ENCODE data around the gene FDX2.

FDX2 gene

DNA sequence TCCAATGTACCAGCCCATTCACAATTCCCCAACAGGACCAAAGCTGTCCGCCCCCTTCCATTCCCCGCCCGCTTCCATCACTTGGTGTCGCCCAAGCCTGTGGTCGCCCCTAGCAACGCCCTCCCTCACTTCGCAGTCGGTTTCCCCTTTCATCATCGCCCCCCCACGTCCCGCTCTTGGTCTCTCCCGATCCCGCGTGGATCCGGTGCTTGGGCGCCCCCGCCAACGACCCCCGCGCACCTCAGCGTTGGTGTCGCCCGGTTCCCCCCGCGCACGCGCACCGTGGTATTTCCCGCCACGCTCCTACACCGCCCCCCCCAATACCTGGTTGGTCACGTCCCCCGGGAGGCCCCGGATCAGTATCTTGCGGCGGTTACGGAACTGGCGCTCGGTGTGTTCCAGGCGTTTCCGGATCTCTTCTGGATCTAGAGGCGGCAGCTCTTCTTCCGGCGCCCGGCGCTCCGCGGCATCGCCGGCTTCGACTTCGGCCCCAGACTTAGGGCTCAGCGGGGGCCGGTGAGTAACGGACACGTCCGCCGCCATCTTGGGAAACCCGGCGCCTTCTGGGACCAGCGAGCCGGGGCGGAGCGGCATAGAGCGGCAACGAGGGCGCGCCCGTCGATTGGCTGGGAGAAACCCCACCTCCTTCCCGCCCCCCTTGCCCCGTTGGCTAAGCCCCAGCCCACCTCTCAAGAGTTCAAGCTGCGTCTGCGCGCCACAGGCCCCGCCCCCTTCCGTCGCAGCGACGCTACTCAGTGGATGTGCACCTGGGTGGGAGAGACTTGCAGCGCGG lies 17.3 kb upstream of the FDX2 start, which contains the start of gene RAVER1:
RAVER1 (minus strand) TSS at position 565 of the 793 bp plus-strand sequence; CDS start at position 543, 22 bp downstream.
- H3K4me3 ChIP-seq (ENCODE audit: low read depth, low read length), result peak within 1 kb of the TSS; percentile 86

DNA sequence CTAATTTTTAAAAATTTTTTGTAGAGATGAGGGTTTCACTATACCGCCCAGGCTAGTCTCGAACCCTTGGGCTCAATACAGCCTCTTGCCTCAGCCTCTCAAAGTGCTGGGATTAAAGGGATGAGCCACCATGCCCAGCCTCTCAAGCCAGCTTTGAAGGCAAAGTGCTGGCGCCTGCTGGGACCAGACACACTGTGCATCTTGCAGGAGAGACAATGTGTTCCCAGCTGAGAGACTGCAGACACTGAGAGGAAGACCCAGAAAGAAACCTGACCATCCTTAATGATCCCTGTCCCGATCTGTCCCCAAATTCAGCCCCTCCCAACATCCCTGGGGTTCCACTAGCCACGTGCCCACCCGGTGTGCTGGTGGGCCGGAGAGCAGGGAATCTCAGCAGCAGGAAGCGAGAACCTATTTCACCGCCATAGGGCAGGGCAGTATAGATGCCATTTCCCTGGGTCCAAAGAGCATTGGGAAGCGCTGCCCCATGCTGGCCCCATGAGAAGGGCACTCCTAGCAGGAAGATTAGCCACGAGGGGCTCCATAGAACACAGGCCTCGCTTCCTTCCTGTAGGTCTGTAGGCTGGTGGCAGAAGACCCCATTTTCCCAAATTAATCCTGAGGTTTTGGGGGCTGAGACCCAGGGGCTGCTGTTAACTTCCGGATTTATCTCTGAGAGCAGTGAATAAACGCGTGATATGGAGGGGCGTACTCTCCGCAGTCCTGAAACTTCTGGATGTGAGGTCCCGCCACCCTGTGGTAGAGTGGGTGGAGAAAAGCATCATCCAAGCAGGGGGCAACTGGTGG lies 16.5 kb upstream of the FDX2 start:
- peak overlapping the region; percentile 86 for H3K4me3 ChIP-seq (ENCODE audit: low read depth, low read length)

GRCh38 chr19:10329555-10329954 lies 13.7 kb upstream of the FDX2 start:
- H3K4me3 ChIP-seq (ENCODE audit: low read depth, low read length), result no peak overlapping the region

DNA sequence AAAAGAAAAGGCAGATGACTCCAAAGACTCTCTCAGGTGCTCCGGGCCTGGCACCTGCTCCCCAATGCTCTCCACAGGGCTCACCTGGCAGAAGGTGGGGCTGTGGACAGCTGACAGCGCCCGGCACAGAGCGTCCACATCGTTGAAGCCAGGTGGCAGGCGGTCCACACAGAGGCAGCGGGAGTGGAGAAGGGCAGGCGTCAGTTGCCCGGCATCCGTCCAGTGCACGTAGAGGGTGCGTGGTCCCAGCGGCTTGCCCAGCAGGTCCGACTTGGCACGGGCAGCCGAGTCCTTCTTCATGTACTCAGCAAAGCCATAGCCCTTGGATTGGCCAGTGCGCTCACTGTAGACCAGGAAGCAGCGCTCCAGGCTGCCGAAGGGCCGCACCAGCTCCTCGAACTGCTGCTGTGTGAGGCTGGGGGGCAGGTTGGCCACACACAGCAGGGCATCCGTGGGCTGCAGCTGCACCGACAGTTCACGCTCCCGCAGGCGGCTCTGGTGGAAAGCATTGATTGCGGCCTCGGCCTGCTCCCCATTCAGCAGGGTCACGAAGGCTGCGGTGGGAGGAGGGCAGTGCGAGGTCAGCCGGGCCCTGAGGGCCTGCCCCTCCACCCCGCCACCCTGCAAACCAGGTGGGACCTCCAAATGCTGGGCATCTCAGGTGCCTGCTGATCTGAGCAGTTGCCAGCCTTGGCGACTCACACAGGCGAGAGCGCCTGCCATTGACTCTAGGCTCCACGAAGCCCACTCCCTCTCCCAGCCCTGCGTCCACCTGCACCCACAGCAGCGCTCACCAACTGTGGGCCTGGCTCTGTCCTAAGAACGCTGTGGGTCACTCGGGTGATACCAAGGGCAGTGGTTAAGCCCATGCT lies 13.0 kb upstream of the FDX2 start:
- no peak overlapping the region for H3K4me3 ChIP-seq (ENCODE audit: low read depth, low read length)

DNA sequence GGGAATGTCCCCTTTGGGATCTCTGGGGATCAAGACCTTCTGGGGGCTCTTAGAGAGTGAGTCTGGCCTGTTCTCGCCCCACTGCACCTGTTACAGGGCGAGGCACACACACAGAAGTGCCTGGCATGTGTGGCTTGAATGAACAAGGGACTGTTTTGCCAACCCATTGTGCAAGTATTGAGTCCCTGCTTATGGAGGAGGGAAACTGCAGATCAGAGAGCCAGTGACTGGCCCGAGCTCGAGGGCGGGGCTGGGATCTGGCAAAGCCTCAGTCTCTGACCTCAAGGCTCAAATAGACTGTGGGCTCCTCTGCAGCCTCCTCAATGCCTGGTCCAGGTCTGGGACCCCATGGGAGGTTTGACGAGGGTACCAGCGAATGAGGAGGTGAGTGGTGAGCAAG lies 12.0 kb upstream of the FDX2 start:
- H3K4me3 ChIP-seq (ENCODE audit: low read depth, low read length), result no peak overlapping the region

DNA sequence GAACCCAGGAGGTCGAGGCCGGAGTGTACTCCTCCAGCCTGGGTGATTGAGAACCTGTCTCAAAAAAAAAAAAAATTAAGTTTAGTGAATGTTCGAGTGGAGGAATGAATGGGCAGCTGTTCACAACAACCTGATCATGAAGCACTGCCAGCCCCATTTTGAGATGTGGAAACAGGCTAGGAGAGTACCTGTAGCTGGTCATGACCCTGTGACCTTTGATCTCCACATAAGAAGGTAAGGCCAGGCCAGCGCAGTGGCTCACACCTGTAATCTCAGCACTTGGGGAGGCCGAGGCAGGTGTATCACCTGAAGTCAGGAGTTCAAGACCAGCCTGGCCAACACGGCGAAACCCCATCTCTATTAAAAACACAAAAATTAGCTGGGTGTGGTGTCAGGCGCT lies 9.9 kb upstream of the FDX2 start:
- no peak overlapping the region for H3K4me3 ChIP-seq (ENCODE audit: low read depth, low read length)

DNA sequence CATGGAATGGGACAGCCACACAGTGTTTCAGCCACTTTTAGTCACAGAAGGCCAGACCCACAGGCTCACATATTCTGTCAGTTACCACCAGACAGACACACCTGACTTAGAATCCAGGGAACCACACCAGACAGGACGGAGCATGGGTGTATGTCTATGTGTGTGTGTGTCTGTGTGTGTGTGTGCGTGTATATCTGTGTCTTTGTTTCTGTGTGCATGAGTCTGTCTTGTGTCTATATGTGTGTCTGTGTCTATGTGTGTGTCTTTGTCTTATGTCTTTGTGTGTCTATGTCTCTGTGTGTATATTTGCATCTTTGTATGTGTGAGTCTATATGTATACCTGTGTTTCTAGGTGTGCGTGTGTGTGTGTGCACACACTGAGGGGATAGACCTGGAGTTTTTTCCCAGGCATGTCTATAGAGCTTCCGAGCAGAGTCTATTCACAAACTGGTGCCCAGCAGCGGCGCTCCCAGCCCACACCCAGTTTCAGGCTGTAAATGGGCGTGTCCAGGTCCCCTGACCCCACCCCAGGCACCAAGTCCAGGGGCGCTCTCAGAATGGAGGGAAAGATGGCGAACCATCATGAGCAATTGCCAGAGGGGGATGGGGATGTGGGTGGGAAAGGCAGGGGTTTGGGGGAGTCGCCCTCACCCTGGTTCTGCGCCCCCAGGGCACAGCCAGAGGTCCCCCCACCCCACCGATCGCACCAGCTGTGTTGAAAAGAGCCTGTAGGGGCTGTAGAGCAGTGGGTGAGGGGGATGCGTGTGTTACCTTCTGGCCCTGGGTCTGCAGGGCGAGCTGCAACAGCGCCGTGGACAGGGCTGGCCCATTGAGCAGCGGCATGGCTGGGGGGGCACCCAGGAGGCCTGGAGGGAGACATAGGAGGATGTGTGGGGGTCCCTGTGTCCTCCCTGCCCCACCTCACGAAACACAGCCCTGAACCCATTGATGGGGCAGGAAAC lies 6.3 kb upstream of the FDX2 start:
- H3K4me3 ChIP-seq (ENCODE audit: low read depth, low read length), result no peak overlapping the region

DNA sequence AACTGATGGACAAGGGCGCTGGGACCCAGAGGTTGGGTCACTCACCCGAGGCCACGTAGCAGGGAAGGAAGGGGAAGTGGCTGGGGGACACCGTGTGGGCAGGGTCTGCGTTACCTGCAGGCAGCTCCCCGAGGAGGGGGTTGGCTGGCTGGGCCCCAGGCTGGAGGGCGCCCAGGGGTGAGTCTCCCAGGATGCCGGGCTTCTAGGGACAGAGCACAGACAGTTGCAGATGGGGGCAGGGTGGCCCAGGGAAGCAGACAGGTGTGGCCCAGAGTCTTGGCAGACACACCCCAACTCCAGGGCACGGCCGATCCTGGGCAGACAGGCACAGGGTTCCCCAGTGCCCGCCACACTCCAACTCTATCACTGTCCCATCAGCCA lies 5.6 kb upstream of the FDX2 start:
- H3K4me3 ChIP-seq (ENCODE audit: low read depth, low read length), result no peak overlapping the region

DNA sequence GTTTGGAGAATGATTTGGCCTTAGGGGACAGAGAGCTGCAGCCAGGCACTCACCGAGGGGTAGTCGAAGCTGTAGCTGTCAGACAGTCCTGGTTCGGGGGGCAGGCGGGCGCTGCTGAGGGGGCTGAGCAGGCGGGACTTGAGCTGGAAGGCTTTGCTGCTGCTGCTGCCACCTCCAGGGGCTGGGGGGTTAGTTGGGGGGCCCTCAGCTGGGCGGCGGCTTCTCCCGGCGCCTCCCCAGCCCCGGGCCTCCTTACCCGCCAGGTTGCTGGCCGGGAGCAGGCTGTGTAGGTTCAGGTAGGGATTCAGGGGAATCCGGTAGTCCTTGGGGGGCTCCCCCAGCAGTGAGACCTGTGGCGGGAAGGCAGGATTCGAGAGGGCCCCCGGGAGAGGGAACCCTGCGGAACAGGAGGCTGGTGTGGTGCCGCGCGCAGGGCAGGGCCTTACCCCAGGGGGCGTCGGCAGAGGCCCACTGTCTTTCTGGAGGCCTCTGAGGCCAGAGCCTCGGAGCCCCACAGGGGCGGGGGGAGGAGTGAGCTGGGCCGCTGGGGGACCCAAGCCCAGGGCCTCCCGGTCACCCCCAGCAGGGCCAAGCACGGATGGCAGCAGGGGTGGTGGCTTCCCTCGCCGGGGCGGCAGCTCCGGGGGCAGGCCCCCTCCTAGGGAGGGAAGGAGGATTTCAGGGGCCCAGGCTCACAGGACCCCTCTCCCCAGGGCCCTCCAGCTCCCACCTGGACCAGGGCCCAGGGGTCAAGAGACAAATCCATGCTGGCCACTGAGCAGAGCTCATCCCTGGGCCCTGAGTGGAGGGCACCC lies 5.0 kb upstream of the FDX2 start:
- no peak overlapping the region for H3K4me3 ChIP-seq (ENCODE audit: low read depth, low read length)

- H3K4me3 ChIP-seq (ENCODE audit: low read depth, low read length), result no peak overlapping the region
These were observed 3.2 kb upstream of the FDX2 start for GRCh38 chr19:10318807-10319682.

DNA sequence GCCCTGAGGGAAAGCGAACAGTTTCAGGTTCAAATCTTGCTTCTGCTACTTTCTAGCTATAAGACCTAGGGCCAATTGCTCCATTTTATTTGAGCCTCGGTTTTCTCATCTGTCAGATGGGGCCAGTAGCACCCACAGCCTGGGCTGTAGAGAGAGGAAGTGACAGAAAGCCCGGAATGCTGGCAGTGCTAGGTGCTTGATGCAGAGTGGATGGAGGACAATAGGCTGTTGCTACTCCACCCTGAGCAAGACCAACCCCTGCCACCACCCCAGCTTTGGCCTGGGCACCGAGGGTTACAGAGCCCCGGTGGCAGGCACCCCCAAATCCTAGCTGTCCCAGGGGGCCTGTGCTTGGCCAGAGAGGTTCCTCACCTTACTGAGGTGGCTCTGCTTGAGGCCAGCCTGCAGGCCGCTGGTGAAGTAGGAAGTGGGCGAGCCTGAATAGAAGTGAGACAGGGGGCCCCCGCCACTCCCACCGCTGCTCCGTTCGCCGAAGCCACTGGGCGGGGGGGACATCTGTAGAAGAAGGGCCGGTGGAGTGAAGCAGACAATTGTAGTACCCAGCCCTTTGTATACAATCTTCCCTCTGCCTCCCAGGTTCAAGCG lies 2.1 kb upstream of the FDX2 start:
- no peak overlapping the region for H3K4me3 ChIP-seq (ENCODE audit: low read depth, low read length)

DNA sequence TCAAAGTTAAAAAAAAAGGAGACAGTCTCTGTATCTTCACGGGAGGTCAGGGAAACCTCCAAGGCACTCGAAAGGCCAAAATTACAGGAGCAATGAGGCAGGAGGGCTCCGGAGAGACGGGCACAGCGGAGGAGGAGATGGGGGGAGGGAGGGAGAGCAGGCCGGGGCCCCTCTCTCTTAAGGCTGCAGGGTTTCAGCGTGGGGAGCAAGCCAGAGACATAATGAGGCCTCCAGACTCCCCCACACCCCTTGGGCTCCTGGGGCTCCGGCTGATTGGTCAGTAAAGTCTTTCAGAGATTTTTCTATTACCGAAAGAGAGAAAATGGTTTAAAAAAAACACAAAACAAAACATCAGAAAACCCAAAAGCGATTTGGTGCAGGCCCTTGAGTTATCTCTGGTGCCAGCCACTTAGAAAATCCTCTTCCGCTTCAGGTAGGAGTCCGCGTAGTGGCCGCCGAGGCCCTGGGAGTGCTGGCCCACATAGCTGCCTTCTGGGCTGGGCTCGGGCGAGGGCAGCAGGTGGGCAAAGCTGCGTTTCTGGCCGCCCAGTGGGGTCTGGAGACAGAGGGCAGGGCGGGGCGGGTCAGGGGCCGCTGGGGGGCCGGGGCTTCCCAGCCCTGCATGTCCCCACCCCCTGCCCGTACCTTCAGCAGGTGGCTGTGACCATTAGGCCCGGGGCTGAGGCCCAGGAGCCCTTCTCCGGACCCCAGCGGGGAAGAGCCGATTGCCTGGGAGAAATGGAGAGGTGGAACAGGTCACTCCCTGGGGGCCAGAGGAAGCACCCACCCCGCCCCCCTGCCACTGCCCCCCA lies 1.4 kb upstream of the FDX2 start:
- H3K4me3 ChIP-seq (ENCODE audit: low read depth, low read length), result no peak overlapping the region

GRCh38 chr19:10316229-10317044 lies 622 bp upstream of the FDX2 start:
- no peak overlapping the region for H3K4me3 ChIP-seq (ENCODE audit: low read depth, low read length)

DNA sequence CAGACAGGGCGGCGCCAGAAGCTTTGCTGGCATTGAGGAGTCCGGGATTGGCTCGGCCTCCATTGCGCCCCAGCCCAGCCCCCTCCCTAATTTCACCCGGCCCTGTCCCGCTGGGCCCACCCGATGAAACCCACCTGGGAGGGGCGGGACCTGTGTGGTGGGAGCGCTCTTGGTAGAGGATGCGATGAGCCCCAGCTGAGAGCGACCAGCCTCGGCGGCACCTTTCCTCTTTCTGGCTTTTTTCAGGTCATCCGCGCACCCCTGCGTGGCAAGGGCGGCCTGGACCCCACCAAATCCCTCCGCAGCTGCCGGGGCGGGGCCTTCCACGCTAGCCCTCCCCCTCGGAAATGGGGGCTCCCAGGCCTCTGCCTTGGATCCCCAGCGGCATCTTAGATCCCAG lies 6.4 kb downstream of the FDX2 start, which contains the start of gene ZGLP1:
ZGLP1 (minus strand) TSS at position 393 of the 400 bp plus-strand sequence.
- no peak within 1 kb of the TSS for H3K4me3 ChIP-seq (ENCODE audit: low read depth, low read length)

GRCh38 chr19:10306327-10306726 lies 9.5 kb downstream of the FDX2 start:
- H3K4me3 ChIP-seq (ENCODE audit: low read depth, low read length), result no peak overlapping the region

- H3K4me3 ChIP-seq (ENCODE audit: low read depth, low read length), result no peak overlapping the region
These were observed 10.5 kb downstream of the FDX2 start for GRCh38 chr19:10305139-10305806.

Data from iPS-11a (cell line).